Activated CD4-positive, alpha-beta T cell treated with anti-CD3 and anti-CD28 coated beads, Interleukin-2, amount 50 U/mL, for 4 hours (primary cell): Measurements from ENCODE around the gene FFAR2.

Experiments
- DNase-seq, 2 experiments: peaks; one replicate each; pipeline ENCODE4 v3.0.0-alpha.2; 2020

The FFAR2 gene

DNA sequence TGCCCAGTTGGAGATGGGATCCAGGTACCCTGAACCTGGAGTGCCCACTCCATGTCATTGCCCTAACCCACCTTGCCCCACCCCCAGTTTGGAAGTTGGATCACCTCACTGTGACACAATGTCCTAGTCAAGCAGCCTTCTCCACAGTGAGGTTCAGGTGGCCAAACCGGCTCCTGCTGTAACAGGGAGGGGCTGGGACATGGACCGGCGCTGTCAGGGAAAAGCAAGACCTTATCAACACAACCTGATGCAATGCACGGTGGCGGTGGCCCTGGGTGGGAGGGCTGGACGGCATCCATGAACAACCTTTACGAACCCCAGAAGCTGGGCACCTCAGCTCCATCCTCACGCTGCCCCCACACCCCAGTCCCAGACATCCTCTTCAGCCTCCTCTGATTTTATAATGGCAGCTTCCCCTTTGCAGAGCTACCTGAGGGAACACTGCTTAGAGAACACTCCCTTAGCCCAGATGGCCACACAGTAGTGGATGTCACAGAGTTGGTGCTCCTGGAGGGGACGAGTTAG is 43.8 kb downstream of the FFAR2 start:
- DNase-seq = no peak

GRCh38 chr19:35493971-35494370 is 45.9 kb downstream of the FFAR2 start:
- no peak for DNase-seq

DNA sequence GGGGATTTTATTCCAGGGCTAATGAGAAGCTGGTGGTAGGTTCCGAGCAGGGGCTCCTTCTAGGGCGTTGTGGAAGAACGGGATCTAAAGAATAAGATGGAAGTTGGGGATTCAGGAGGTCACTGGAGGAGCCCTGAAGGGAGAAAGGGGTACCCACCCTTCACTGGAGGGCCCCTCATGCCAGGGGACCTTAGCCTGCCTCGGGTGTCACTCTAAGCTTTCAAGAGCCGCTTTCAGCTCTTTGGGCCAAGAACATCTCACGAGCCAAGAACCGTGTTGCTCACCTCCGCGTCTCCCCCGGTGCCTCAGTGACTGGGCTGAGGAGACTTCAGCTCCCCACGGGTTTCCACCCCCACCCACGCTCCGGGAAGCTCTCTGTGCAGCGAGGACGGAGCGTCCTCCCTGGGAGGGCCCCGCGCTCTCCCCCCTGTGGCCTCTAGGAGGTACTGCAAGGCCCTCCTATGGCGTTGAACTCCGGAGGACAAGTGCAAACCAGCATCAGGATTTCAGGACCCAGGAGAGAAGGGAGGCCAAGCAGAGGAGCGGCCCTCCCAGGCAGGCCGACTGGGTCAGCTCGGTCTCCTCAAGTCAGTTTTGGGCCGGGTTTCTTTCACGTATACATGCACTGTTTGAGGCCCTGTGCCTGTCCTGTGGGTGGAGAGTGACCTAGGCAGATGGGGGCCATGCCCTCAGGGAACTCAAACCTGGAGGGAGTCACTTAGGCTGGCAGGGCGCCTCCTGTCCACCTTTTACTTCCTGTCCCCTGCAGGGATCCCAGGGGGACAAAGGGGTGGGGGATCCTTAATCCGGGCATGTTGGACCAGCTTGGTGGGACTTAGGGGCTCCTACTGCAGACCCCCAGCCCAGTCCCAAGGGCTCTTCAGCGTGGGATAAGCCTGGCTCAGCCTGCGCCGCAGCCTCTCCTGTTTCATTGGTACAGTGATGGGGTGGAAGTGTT is 47.3 kb downstream of the FFAR2 start:
- peak; percentile 82 to 89 for DNase-seq

- no peak for DNase-seq
Observed at GRCh38 chr19:35497406-35497805, 49.3 kb downstream of the FFAR2 start.

- DNase-seq = no peak
Observed at GRCh38 chr19:35498220-35498619, 50.2 kb downstream of the FFAR2 start.

DNA sequence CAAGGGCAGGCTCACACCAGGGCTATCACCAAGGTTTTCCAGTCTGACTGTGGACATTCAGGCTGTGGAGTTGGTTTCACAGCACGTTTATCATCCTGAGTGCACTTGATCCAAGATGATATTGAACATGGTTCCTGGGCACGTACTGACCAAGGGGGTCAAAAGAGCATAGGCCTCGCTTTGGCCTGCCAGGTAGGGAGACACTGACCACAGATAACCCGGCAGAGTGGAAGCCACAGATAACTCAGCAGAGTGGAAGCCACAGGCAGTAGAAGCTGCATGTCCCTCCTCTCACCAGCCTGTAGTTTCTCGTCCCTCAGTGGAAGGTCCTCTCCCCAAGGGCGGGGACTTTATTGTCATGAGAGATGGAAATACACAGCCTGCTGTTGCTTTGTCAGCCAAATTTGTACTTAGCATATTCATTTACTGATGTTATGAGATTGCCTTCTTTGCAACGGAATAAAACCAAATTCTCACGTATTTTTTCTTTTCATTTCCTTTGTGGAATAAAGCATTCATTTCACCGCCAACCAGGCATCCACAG is 51.0 kb downstream of the FFAR2 start:
- DNase-seq = no peak

- no peak for DNase-seq
Observed at GRCh38 chr19:35500611-35501010, 52.6 kb downstream of the FFAR2 start.
